Measurements from ENCODE around the gene HOXB6. TPM values are rescaled to one million over a fixed set of nuclear protein-coding genes. Genes with fewer than 3 reads are reported as not detected.

The HOXB6 gene
- total RNA-seq, 4 donors from 2014 or later: 0.54 to 4.2 (median 1.3) TPM

GRCh38 chr17:48639982-48640857 is 35.4 kb upstream of the HOXB6 start:
- Histone ChIP-seq H3K4me1 (peaks cover 0 to 4% of the 10 kb centered on the region in 2 donors), H3K36me3 (no peaks in the 10 kb centered on the region), H3K9me3 (no peaks in the 10 kb centered on the region), H3K27me3 (peaks cover 53% of the 10 kb centered on the region), H3K27ac (no peak overlapping the region), H3K4me3 (replicated peaks in 1 of 3) (no peak overlapping the region)
- TF ChIP-seq CTCF (IDR thresholded peaks at IDR 0.05) (no peak), POLR2A (IDR thresholded peaks at IDR 0.05) (no peak)
- intact Hi-C loops (cut with DNase I): no loop called here
- DNase-seq: no peak
- 42 to 47% methylated on average over 6 of the region's 6 CpGs for WGBS, 2 donors

GRCh38 chr17:48639136-48639535 is 34.4 kb upstream of the HOXB6 start:
- H3K9me3 ChIP-seq: no peaks in the 10 kb centered on the region
- H3K36me3 ChIP-seq: no peaks in the 10 kb centered on the region
- peaks cover 0 to 4% of the 10 kb centered on the region in 2 donors for H3K4me1 ChIP-seq
- DNase-seq: no peak
- intact Hi-C loops (cut with DNase I): no loop called here
- 10 to 12% methylated on average over 5 of the region's 5 CpGs for WGBS, 2 donors
- H3K27me3 ChIP-seq: peaks cover 64% of the 10 kb centered on the region
- TF ChIP-seq POLR2A (IDR thresholded peaks at IDR 0.05) (no peak), CTCF (IDR thresholded peaks at IDR 0.05) (no peak)
- no peak overlapping the region for H3K4me3 ChIP-seq (replicated peaks in 1 of 3)
- no peak overlapping the region for H3K27ac ChIP-seq

GRCh38 chr17:48637323-48638260 is 32.8 kb upstream of the HOXB6 start:
- 19 to 23% methylated on average over 18 of the region's 18 CpGs for WGBS, 2 donors
- H3K27ac ChIP-seq: no peak overlapping the region
- H3K36me3 ChIP-seq: no peaks in the 10 kb centered on the region
- H3K9me3 ChIP-seq: no peaks in the 10 kb centered on the region
- DNase-seq: no peak
- intact Hi-C loops (cut with DNase I): no loop called here
- TF ChIP-seq CTCF (IDR thresholded peaks at IDR 0.05) (no peak), POLR2A (IDR thresholded peaks at IDR 0.05) (no peak)
- peaks cover 4% of the 10 kb centered on the region in 2 donors for H3K4me1 ChIP-seq
- H3K4me3 ChIP-seq (replicated peaks in 1 of 3): no peak overlapping the region
- H3K27me3 ChIP-seq: peaks cover 78% of the 10 kb centered on the region

- 2 to 3% methylated on average over 31 to 38 of the region's 39 CpGs for WGBS, 2 donors
- peaks cover 73% of the 10 kb centered on the region for H3K27me3 ChIP-seq
- intact Hi-C loops (cut with DNase I): no loop called here
Observed at GRCh38 chr17:48636177-48637018, 31.6 kb upstream of the HOXB6 start.

More at GRCh38 chr17:48636177-48637018, 31.6 kb upstream of the HOXB6 start:
- no peaks in the 10 kb centered on the region for H3K9me3 ChIP-seq
- H3K36me3 ChIP-seq: no peaks in the 10 kb centered on the region
- DNase-seq: peak; percentile 55 to 57
- H3K27ac ChIP-seq: no peak overlapping the region
- H3K4me3 ChIP-seq (replicated peaks in 1 of 3): no peak overlapping the region
- TF ChIP-seq CTCF (IDR thresholded peaks at IDR 0.05) (peak in 2 of 6 experiments; percentile 23 to 40), POLR2A (IDR thresholded peaks at IDR 0.05) (no peak)
- peaks cover 4% of the 10 kb centered on the region in 2 donors for H3K4me1 ChIP-seq

Measured in thyroid gland (tissue), 4 donors.